Measurements from ENCODE around the gene DNM2.
"Not testable (repeated sequence)": the region's sequence is repeated elsewhere in the genome, so short reads cannot be mapped to it uniquely, and the experiment has no call there.

DNM2 gene

GRCh38 chr19:10830370-10830769 lies 112.5 kb downstream of the DNM2 start:
- peaks cover 12% of the 10 kb centered on the region for H3K36me3 Mint-ChIP-seq (ENCODE audit: low read depth)
- H3K9me3 Mint-ChIP-seq = no peaks in the 10 kb centered on the region
- H3K27me3 Mint-ChIP-seq = no peaks in the 10 kb centered on the region
- no peak overlapping the region for H3K27ac Mint-ChIP-seq
- no peak overlapping the region for H3K4me3 Mint-ChIP-seq
- H3K4me1 Mint-ChIP-seq (ENCODE audit: low read depth) = peaks cover 1% of the 10 kb centered on the region

- no peaks in the 10 kb centered on the region for H3K9me3 Mint-ChIP-seq
- no peak overlapping the region for H3K4me3 Mint-ChIP-seq
- H3K4me1 Mint-ChIP-seq (ENCODE audit: low read depth) = peaks cover 8% of the 10 kb centered on the region
- H3K36me3 Mint-ChIP-seq (ENCODE audit: low read depth) = peaks cover 10% of the 10 kb centered on the region
- no peak overlapping the region for H3K27ac Mint-ChIP-seq
- no peaks in the 10 kb centered on the region for H3K27me3 Mint-ChIP-seq
Observed at GRCh38 chr19:10830931-10831779, 113.3 kb downstream of the DNM2 start.

GRCh38 chr19:10831987-10832938 lies 114.4 kb downstream of the DNM2 start:
- peaks cover 3% of the 10 kb centered on the region for H3K9me3 Mint-ChIP-seq
- H3K4me3 Mint-ChIP-seq = no peak overlapping the region
- H3K36me3 Mint-ChIP-seq (ENCODE audit: low read depth) = peaks cover 8% of the 10 kb centered on the region
- peaks cover 19% of the 10 kb centered on the region for H3K4me1 Mint-ChIP-seq (ENCODE audit: low read depth)
- H3K27ac Mint-ChIP-seq = no peak overlapping the region
- H3K27me3 Mint-ChIP-seq = no peaks in the 10 kb centered on the region

- Mint-ChIP-seq H3K36me3 (ENCODE audit: low read depth) (peaks cover 8% of the 10 kb centered on the region), H3K27me3 (no peaks in the 10 kb centered on the region), H3K4me1 (ENCODE audit: low read depth) (peaks cover 19% of the 10 kb centered on the region), H3K9me3 (peaks cover 3% of the 10 kb centered on the region), H3K4me3 (no peak overlapping the region), H3K27ac (no peak overlapping the region)
Observed at GRCh38 chr19:10832939-10833296, 115.0 kb downstream of the DNM2 start.

GRCh38 chr19:10835089-10835753 lies 117.3 kb downstream of the DNM2 start:
- Mint-ChIP-seq H3K27ac (peak overlapping the region; percentile 100), H3K27me3 (no peaks in the 10 kb centered on the region), H3K4me1 (ENCODE audit: low read depth) (peaks cover 19% of the 10 kb centered on the region), H3K4me3 (peak overlapping the region; percentile 95), H3K9me3 (peaks cover 7% of the 10 kb centered on the region), H3K36me3 (ENCODE audit: low read depth) (peaks cover 8% of the 10 kb centered on the region)

- Mint-ChIP-seq H3K9me3 (peaks cover 7% of the 10 kb centered on the region), H3K4me3 (peak within 1 kb of the TSS; percentile 95), H3K27ac (peak within 1 kb of the TSS; percentile 100), H3K27me3 (no peaks in the 10 kb centered on the region), H3K36me3 (ENCODE audit: low read depth) (peaks cover 8% of the 10 kb centered on the region), H3K4me1 (ENCODE audit: low read depth) (peaks cover 19% of the 10 kb centered on the region)
Observed at GRCh38 chr19:10835754-10836478, 118.0 kb downstream of the DNM2 start, which contains the start of gene TMED1. Gene TMED1, minus strand, starts transcription at chr19:10836212. Its CDS starts 21 bp downstream, at chr19:10836191.

GRCh38 chr19:10836479-10837330 lies 118.8 kb downstream of the DNM2 start:
- Mint-ChIP-seq H3K9me3 (peaks cover 7% of the 10 kb centered on the region), H3K4me1 (ENCODE audit: low read depth) (peaks cover 19% of the 10 kb centered on the region), H3K36me3 (ENCODE audit: low read depth) (peaks cover 8% of the 10 kb centered on the region), H3K4me3 (peak overlapping the region; percentile 95), H3K27ac (peak overlapping the region; percentile 100), H3K27me3 (no peaks in the 10 kb centered on the region)

GRCh38 chr19:10837649-10838048 lies 119.8 kb downstream of the DNM2 start:
- H3K27ac Mint-ChIP-seq; H3K36me3 Mint-ChIP-seq (ENCODE audit: low read depth); H3K27me3 Mint-ChIP-seq; H3K9me3 Mint-ChIP-seq; H3K4me3 Mint-ChIP-seq: not testable (repeated sequence)
- H3K4me1 Mint-ChIP-seq (ENCODE audit: low read depth) = peaks cover 19% of the 10 kb centered on the region

- Mint-ChIP-seq H3K4me1 (ENCODE audit: low read depth) (peaks cover 19% of the 10 kb centered on the region), H3K9me3 (peaks cover 7% of the 10 kb centered on the region), H3K4me3 (no peak overlapping the region), H3K27me3 (no peaks in the 10 kb centered on the region), H3K27ac (no peak overlapping the region), H3K36me3 (ENCODE audit: low read depth) (peaks cover 8% of the 10 kb centered on the region)
Observed at GRCh38 chr19:10838377-10838776, 120.5 kb downstream of the DNM2 start.

- Mint-ChIP-seq H3K36me3 (ENCODE audit: low read depth) (peaks cover 8% of the 10 kb centered on the region), H3K9me3 (peaks cover 7% of the 10 kb centered on the region), H3K4me3 (no peak overlapping the region), H3K27ac (no peak overlapping the region), H3K4me1 (ENCODE audit: low read depth) (peaks cover 19% of the 10 kb centered on the region), H3K27me3 (no peaks in the 10 kb centered on the region)
Observed at GRCh38 chr19:10839114-10840050, 121.5 kb downstream of the DNM2 start.

- peaks cover 8% of the 10 kb centered on the region for H3K9me3 Mint-ChIP-seq
- H3K27me3 Mint-ChIP-seq = no peaks in the 10 kb centered on the region
- no peaks in the 10 kb centered on the region for H3K36me3 Mint-ChIP-seq (ENCODE audit: low read depth)
- no peak overlapping the region for H3K4me3 Mint-ChIP-seq
- H3K27ac Mint-ChIP-seq = no peak overlapping the region
- H3K4me1 Mint-ChIP-seq (ENCODE audit: low read depth) = no peaks in the 10 kb centered on the region
Observed at GRCh38 chr19:10842788-10843187, 124.9 kb downstream of the DNM2 start.

- Mint-ChIP-seq H3K9me3 (peaks cover 4% of the 10 kb centered on the region), H3K4me3 (no peak overlapping the region), H3K27me3 (no peaks in the 10 kb centered on the region), H3K27ac (no peak overlapping the region), H3K4me1 (ENCODE audit: low read depth) (peaks cover 9% of the 10 kb centered on the region), H3K36me3 (ENCODE audit: low read depth) (no peaks in the 10 kb centered on the region)
Observed at GRCh38 chr19:10846500-10847202, 128.8 kb downstream of the DNM2 start.
